ENCODE data around the gene ZFYVE19.

ZFYVE19 gene

DNA sequence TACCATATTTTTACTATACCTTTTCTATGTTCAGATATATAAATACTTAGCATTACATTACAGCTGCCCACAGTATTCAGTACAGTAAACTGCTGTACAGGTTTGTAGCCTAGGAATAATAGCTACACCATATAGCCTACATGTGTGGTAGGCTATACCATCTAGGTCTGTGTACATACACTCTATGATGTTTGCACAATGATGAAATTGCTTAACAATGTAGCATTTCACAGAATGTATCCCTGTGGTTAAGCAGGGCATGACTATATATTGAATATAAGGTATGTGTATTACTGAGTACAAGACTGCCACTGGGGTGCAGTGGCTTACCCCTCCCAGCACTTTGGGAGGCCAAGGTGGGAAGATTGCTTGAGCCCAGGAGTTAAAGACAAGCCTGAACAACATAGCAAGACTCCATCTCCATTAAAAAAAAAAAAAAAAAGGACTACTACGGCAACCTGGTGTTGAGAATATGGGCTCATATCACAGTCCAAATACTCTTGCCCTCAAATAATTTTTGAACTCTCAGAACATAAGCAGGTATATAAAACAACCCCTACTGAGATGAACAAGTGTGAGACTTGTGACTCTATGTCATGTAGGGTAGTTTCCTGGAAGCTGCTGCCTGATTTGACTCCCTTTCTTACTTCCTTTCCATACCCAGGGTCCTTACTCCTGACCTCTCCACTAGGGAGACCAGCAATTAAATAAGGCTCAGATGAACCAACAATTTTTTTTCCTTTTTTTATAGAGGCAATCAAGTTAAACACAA lies 16.9 kb downstream of the ZFYVE19 start:
- no peak overlapping the region for H3K27ac ChIP-seq
- TF ChIP-seq, protein P1, sequence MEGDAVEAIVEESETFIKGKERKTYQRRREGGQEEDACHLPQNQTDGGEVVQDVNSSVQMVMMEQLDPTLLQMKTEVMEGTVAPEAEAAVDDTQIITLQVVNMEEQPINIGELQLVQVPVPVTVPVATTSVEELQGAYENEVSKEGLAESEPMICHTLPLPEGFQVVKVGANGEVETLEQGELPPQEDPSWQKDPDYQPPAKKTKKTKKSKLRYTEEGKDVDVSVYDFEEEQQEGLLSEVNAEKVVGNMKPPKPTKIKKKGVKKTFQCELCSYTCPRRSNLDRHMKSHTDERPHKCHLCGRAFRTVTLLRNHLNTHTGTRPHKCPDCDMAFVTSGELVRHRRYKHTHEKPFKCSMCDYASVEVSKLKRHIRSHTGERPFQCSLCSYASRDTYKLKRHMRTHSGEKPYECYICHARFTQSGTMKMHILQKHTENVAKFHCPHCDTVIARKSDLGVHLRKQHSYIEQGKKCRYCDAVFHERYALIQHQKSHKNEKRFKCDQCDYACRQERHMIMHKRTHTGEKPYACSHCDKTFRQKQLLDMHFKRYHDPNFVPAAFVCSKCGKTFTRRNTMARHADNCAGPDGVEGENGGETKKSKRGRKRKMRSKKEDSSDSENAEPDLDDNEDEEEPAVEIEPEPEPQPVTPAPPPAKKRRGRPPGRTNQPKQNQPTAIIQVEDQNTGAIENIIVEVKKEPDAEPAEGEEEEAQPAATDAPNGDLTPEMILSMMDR (conservative IDR thresholded peaks at IDR 0.05) = no peak

DNA sequence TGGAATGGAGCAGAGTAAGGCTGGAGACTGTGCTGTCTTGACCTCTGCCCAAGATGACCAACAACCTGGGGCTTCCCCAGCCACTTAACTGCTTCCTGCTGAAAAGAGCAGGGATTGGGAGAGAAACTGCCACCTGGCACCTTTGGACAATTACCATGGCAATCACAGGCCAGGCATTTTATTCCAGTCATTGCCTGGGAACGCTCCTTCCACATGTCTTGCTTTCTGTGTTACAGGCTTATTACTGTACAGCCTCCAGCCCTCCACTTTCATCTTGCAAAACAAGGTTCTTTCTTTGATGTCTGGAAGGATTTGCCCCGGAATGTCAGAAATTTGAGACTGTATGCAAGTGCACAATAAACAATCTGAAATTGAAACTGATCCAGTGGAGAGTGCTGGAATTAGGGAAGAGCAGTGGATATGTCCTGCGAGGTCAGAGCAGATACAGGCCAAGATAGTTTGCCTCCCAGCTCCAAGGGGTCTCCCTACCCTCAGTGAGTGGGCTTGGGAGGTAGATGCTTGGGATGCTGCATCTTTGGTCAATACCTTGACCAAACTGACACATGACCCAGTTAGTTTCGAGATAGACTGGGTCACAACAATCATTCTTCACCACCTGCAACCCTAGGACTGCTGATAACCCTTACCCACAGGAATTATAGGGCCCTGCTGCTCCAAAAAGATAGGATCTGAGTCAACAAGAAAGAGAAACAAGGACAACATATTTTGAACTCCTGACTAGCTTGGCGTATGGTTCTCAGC lies 19.0 kb downstream of the ZFYVE19 start:
- H3K27ac ChIP-seq = no peak overlapping the region
- TF ChIP-seq, protein P1 (conservative IDR thresholded peaks at IDR 0.05) = no peak

DNA sequence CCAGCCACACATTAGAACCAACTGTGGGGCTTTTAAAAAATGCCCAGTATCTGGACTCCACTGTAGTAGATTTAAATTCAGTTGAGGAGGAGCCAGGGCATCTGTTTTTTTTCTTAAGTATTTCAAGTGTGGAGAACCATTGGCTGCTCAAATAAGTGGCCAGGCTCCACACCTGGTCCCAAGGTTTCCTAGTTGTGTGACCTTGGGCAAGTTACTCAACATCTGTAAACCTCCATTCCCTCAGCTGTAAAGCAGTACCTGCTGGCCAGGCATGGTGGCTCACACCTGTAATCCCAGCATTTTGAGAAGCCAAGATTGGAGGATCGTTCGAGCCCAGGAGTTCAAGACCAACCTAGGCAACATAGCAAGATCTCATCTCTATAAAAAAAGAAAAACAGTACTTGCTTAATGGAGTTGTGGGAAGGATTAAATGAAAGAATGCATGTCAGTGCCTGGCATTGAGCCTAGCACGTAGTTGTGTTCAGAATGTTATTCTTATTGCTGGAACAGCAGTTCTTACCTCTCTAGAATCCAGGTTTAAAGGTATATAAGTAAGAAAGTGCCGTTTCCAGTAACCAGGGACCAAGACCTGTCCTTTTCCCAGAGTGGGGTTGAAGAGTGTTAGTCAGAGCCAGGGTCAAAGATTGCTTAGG lies 19.7 kb downstream of the ZFYVE19 start:
- H3K27ac ChIP-seq = no peak overlapping the region
- TF ChIP-seq, protein P1 (conservative IDR thresholded peaks at IDR 0.05) = no peak

DNA sequence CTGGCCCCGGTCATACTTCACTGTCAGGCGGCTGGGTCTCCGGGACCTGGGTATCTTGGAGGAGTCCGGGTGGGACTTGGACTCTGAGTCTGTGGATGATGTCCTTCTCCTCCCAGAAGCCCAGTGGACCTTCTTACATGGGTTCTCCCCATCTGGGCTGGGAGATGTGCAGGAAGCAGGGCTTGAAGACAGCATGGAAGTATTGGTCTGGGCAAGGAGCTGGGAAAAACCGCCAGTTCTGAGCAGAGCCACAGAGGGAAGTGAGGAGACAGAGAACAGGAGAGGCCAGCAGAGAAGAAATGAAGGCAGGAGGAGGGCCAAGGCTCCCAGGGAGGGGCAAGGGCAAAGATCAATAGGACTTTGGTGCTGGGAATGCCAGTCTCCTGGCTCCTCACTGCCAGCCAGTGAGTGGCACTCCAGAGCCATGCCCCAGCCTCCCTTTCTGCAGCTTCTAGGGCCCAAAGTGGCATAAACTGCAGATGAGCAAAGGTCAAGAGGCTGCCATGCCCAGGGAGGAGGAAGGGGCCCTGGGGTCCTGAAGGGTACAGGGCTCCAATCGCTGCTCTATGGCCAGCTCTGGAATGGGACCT lies 21.7 kb downstream of the ZFYVE19 start, which contains the start of gene PPP1R14D:
Gene PPP1R14D (minus strand): TSS at position 262 of the 590 bp plus-strand sequence. CDS start 67 bp downstream, at position 195.
- no peak within 1 kb of the TSS for H3K27ac ChIP-seq
- TF ChIP-seq, protein P1 (conservative IDR thresholded peaks at IDR 0.05) = no peak

DNA sequence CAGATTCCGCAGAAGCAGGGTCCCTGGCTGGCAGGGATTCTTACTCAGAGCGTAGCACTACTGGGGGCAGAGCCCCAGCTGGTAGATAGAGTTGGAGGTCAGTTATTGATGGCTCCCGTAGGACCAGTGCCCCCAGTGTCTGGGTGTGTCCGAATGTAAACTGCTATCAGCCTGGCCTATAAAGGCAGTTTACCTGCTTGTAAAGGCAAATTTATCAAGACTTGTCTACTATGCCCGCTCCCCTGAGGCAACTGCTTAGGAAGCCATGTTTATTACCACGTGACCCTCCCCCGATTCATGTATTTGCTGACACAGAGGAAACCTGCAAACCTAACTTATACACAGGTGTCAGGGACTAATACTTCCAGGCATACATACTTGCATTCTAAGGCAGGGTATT lies 22.2 kb downstream of the ZFYVE19 start:
- TF ChIP-seq, protein P1 (conservative IDR thresholded peaks at IDR 0.05) = no peak
- H3K27ac ChIP-seq = no peak overlapping the region

DNA sequence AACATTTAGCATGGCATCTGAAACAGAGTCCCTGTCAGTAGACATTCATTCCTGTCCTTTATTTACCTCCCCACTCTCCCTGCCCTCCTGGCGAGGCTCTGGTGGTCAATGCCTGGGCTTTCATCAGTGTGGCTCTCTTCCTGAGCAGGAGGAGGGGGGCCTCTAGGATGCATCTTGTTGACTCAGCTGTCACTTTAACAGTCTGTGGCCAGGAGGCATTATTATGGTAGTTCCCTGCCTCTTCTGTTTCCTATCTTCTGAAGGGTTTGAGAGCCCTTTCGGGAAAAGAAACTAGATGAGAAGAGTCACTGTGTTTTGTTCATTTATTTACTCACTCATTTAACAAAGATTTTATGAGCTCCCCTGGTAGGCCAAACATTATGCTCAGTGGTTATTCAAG lies 24.0 kb downstream of the ZFYVE19 start:
- no peak overlapping the region for H3K27ac ChIP-seq
- TF ChIP-seq, protein P1 (conservative IDR thresholded peaks at IDR 0.05) = no peak

DNA sequence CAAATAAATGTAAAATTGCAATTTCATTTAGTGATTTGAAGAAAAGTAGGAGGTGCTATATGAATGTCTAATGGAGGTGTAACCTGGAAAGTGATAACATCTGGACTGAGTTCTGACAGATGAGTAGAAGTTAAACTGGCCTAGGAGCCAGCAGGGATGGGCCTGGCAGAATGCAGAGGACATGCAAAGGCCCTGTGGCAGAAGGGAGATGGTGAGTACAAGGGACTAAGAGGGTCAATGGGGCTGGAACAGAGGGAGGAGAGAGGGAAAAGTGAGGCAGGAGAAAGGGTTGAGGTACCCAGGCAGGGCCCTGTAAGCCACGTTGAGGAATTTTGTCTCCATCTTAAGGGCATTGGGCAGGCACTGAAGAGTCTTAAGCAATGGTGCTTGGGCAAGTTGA lies 25.0 kb downstream of the ZFYVE19 start:
- TF ChIP-seq, protein P1 (conservative IDR thresholded peaks at IDR 0.05) = no peak
- no peak overlapping the region for H3K27ac ChIP-seq
